Measurements from ENCODE around the gene KRTAP12-1.
"Not testable (repeated sequence)": the region's sequence is repeated elsewhere in the genome, so short reads cannot be mapped to it uniquely, and the experiment has no call there.

Gene KRTAP12-1

DNA sequence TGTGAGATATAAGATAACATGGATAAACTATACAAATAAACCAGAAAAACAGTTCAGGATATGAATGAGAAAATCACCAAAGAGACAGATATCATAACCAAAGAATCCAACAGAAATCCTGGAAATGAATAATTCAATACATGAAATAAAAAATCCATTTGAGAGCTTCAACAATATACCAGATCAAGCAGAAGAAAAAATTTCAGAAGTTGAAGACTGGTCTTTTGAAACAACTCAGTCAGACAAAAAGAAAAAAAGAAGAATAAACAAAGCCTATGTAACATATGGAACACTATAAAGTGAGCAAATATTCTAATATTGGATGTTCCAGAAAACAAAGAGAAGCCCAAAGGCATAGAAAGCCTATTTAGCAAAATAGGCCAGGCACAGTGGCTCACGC is 10.1 kb downstream of the KRTAP12-1 start:
- TF ChIP-seq, protein P1, sequence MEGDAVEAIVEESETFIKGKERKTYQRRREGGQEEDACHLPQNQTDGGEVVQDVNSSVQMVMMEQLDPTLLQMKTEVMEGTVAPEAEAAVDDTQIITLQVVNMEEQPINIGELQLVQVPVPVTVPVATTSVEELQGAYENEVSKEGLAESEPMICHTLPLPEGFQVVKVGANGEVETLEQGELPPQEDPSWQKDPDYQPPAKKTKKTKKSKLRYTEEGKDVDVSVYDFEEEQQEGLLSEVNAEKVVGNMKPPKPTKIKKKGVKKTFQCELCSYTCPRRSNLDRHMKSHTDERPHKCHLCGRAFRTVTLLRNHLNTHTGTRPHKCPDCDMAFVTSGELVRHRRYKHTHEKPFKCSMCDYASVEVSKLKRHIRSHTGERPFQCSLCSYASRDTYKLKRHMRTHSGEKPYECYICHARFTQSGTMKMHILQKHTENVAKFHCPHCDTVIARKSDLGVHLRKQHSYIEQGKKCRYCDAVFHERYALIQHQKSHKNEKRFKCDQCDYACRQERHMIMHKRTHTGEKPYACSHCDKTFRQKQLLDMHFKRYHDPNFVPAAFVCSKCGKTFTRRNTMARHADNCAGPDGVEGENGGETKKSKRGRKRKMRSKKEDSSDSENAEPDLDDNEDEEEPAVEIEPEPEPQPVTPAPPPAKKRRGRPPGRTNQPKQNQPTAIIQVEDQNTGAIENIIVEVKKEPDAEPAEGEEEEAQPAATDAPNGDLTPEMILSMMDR (IDR thresholded peaks at IDR 0.05; ENCODE audit: borderline replicate concordance, control extremely low read depth, extremely low read depth, insufficient read depth, missing control alignments), result no peak
- DNase-seq (ENCODE audit: low spot score), result no peak
- in situ Hi-C loops (cut with MboI; ENCODE audit: low sequenced_read_pairs, unreplicated experiment), result no loop called here

DNA sequence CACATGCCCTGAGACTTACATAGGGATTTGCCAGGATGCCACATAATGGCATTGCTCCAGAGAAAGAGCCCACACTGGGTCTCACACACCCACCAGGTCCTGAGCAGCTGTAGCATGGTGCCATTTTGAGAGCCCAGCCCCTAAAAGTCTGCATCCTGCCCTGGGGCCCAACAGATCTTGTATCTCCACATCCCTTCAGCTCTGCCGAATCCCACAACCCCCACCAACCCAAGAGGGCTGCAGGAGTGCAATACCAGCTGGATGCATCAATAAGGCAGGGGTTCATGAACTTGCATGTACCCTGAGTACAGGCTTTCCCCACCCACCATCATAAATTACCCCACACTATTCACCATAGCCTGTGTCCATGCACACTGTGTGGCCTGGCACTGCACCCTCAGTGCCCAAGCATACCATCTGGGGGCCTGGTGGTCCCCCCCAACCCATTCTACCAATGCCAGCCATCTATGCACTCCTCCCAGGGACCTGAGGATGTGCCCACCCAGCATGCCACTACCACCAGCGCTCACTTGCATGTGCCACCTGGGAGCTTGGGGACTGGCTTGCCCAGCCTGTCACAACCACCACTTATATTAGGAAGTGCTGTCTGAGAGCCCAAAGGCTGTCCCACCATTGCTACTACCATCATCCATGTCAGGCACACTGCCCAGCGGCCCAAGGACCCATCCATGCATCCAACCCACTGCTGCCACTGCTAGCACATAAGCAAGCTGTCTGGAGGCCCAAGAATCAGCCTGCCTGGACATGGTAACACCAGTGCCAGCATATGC is 11.1 kb downstream of the KRTAP12-1 start:
- DNase-seq (ENCODE audit: low spot score), result no peak
- TF ChIP-seq, protein P1 (IDR thresholded peaks at IDR 0.05; ENCODE audit: borderline replicate concordance, control extremely low read depth, extremely low read depth, insufficient read depth, missing control alignments), result no peak
- in situ Hi-C loops (cut with MboI; ENCODE audit: low sequenced_read_pairs, unreplicated experiment), result no loop called here

DNA sequence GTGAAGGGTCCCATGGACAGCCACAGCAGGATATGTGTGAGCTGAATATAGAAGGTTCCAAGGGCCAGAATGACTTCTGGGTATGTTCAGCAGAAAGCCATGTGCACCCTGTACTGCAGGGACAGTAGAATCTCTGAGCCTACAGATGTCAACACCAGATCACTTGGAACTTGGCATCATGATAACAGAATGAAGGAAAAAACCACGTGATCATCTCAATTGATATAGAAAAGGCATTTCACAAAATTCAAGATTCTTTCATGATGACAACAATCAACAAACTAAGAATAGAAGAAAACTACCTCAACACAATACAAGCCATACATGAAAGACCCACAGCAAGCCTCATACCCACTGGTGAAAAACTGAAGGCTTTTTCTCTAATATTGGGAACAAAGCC is 14.4 kb downstream of the KRTAP12-1 start:
- DNase-seq (ENCODE audit: low spot score), result no peak
- TF ChIP-seq, protein P1 (IDR thresholded peaks at IDR 0.05; ENCODE audit: borderline replicate concordance, control extremely low read depth, extremely low read depth, insufficient read depth, missing control alignments), result no peak
- in situ Hi-C loops (cut with MboI; ENCODE audit: low sequenced_read_pairs, unreplicated experiment), result no loop called here

DNA sequence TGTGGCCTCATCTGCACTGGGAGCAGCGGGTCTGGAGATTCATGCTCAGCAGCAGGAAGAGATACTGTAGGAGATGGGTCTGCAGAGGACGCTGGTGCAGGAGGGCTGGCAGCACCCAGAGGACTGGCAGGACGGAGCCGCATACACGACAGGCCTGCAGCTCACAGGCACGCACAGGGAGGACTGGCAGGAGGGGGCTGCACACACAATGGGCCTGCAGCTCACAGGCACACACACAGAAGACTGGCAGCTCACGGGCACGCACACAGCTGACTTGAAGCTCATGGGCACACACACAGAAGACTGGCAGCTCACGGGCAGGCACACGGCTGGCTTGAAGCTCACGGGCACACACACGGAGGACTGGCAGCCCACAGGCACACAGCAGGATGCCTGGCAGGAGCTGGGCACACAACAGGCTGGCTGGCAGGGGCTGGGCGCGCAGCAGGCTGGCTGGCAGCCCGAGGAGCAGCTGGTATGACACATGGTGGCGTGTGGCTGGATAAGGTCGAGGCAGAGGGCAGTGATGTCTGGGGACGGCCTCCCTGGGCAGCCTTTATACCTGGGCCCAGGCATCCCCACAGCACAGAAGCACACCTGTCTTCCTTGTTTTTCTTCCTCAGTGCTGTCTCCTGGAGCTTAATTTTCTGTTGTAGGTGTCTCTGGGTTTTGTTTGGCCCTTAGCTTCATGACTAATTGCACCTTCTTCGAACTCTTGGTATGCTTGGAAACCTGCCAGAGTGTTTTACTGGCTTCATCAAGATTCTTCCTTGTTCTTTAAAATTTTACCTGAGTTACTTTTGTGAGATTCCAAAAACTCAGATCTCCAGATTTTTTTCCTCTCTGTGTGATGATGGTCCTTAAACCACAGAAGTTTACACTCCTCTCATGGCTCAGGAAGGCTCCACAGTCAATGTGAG is 15.3 kb downstream of the KRTAP12-1 start, which contains the start of gene KRTAP12-2:
Gene KRTAP12-2, minus strand, starts transcription at position 527 of the 920 bp plus-strand sequence. Its CDS starts 41 bp downstream, at position 486.
- DNase-seq (ENCODE audit: low spot score), result no peak
- TF ChIP-seq, protein P1 (IDR thresholded peaks at IDR 0.05; ENCODE audit: borderline replicate concordance, control extremely low read depth, extremely low read depth, insufficient read depth, missing control alignments), result no peak
- in situ Hi-C loops (cut with MboI; ENCODE audit: low sequenced_read_pairs, unreplicated experiment), result no loop called here

DNA sequence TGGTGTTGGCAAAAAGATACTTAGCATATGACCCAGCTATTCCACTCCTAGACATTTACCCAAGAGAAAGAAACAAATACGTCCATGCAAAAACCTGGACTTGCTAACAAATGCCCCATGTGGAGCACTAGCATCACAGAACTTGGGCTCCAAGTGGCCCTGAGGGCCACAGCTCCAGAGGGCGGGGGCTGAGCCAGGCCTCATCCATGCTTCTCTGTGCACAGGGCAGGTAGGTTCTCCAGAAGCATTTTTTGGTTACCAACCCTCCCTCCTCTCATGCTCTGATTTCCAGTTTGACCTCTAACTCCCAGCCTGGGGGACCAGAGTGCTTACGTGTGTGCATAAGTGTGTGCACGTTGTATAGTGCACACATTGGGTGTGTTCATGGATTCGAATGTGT is 17.3 kb downstream of the KRTAP12-1 start:
- TF ChIP-seq, protein P1 (IDR thresholded peaks at IDR 0.05; ENCODE audit: borderline replicate concordance, control extremely low read depth, extremely low read depth, insufficient read depth, missing control alignments), result no peak
- in situ Hi-C loops (cut with MboI; ENCODE audit: low sequenced_read_pairs, unreplicated experiment), result no loop called here
- no peak for DNase-seq (ENCODE audit: low spot score)

DNA sequence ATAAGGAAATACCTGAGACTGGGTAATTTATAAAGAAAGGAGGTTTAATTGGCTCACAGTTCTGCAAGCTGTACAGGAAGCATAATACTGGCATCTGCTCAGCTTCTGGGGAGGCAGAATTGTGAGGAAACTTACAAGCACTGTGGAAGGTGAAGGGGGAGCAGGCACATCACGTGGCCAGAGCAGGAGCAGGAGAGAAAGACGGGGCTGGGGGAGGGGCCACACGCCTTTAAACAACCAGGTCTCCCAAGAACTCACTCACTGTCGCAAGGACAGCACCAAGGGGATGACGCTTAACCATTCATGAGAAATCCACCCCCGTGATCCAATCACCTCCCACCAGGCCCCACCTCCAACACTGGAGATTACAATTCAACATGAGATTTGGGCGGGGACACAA is 20.4 kb downstream of the KRTAP12-1 start:
- in situ Hi-C loops (cut with MboI; ENCODE audit: low sequenced_read_pairs, unreplicated experiment); DNase-seq (ENCODE audit: low spot score): not testable (repeated sequence)

All from GM13976 (cell line).